ENCODE measurements around the gene GPATCH4.
"Not testable (repeated sequence)": the region's sequence is repeated elsewhere in the genome, so short reads cannot be mapped to it uniquely, and the experiment has no call there.

GPATCH4 gene

GRCh38 chr1:156596426-156596825 lies 4.9 kb downstream of the GPATCH4 start:
- DNase-seq (ENCODE audit: low read depth) = no peak

- DNase-seq (ENCODE audit: low read depth) = no peak
Measured at GRCh38 chr1:156595016-156595415, 6.3 kb downstream of the GPATCH4 start.

- DNase-seq (ENCODE audit: low read depth) = no peak
Measured at GRCh38 chr1:156594190-156594589, 7.1 kb downstream of the GPATCH4 start.

- no peak for DNase-seq (ENCODE audit: low read depth)
Measured at GRCh38 chr1:156593661-156593989, 7.7 kb downstream of the GPATCH4 start.

GRCh38 chr1:156592910-156593660 lies 8.2 kb downstream of the GPATCH4 start:
- DNase-seq (ENCODE audit: low read depth) = no peak

GRCh38 chr1:156592158-156592909 lies 8.9 kb downstream of the GPATCH4 start:
- peak; percentile 72 for DNase-seq (ENCODE audit: low read depth)

GRCh38 chr1:156591432-156592157 lies 9.7 kb downstream of the GPATCH4 start, which contains the start of gene NAXE:
Gene NAXE (plus strand): TSS chr1:156591776. CDS start chr1:156591805, 29 bp downstream.
- peak; percentile 55 for DNase-seq (ENCODE audit: low read depth)

- no peak for DNase-seq (ENCODE audit: low read depth)
Measured at GRCh38 chr1:156591181-156591431, 10.2 kb downstream of the GPATCH4 start.

- DNase-seq (ENCODE audit: low read depth) = no peak
Measured at GRCh38 chr1:156590326-156591180, 10.7 kb downstream of the GPATCH4 start.

GRCh38 chr1:156589546-156589945 lies 11.7 kb downstream of the GPATCH4 start:
- no peak for DNase-seq (ENCODE audit: low read depth)

- not testable (repeated sequence) for DNase-seq (ENCODE audit: low read depth)
Measured at GRCh38 chr1:156587927-156588326, 13.4 kb downstream of the GPATCH4 start.

GRCh38 chr1:156586892-156587477 lies 14.3 kb downstream of the GPATCH4 start:
- no peak for DNase-seq (ENCODE audit: low read depth)

GRCh38 chr1:156586323-156586722 lies 15.0 kb downstream of the GPATCH4 start:
- DNase-seq (ENCODE audit: low read depth) = no peak

GRCh38 chr1:156584813-156585212 lies 16.5 kb downstream of the GPATCH4 start:
- no peak for DNase-seq (ENCODE audit: low read depth)

- DNase-seq (ENCODE audit: low read depth) = peak; percentile 79
Measured at GRCh38 chr1:156583821-156584622, 17.3 kb downstream of the GPATCH4 start.

GRCh38 chr1:156582388-156583017 lies 18.8 kb downstream of the GPATCH4 start:
- DNase-seq (ENCODE audit: low read depth) = no peak

- no peak for DNase-seq (ENCODE audit: low read depth)
Measured at GRCh38 chr1:156581661-156582387, 19.5 kb downstream of the GPATCH4 start.

GRCh38 chr1:156579472-156579871 lies 21.8 kb downstream of the GPATCH4 start, which contains the start of gene TTC24:
Gene TTC24 (plus strand): TSS chr1:156579723. CDS start chr1:156581365, 1,642 bp downstream.
- DNase-seq (ENCODE audit: low read depth) = no peak

- DNase-seq (ENCODE audit: low read depth) = no peak
Measured at GRCh38 chr1:156578055-156578454, 23.2 kb downstream of the GPATCH4 start.

GRCh38 chr1:156577550-156577949 lies 23.7 kb downstream of the GPATCH4 start:
- no peak for DNase-seq (ENCODE audit: low read depth)
